Osteocyte (in vitro differentiated cells): Measurements from ENCODE around the gene CDH12. TPM values are rescaled to one million over a fixed set of nuclear protein-coding genes. Genes with fewer than 3 reads are reported as not detected.

ENCODE experiments used
- DNase-seq: peaks from one replicate; pipeline ENCODE4 v3.0.0; 2021; ENCODE audit warnings: mixed read lengths; ENCODE audit not compliant: unreplicated experiment; ENCODE audit errors: extremely low spot score
- H3K27ac Mint-ChIP-seq: one replicate; pipeline ENCODE4 v1.8.0; 2021; ENCODE audit warnings: mild to moderate bottlenecking, mixed read lengths; ENCODE audit not compliant: unreplicated experiment
- H3K27me3 Mint-ChIP-seq: one replicate; pipeline ENCODE4 v1.8.0; 2021; ENCODE audit warnings: mixed read lengths; ENCODE audit not compliant: unreplicated experiment
- H3K36me3 Mint-ChIP-seq: one replicate; pipeline ENCODE4 v1.8.0; 2021; ENCODE audit warnings: mixed read lengths; ENCODE audit not compliant: unreplicated experiment
- H3K4me1 Mint-ChIP-seq: one replicate; pipeline ENCODE4 v1.8.0; 2021; ENCODE audit warnings: mixed read lengths; ENCODE audit not compliant: unreplicated experiment
- H3K4me3 Mint-ChIP-seq: one replicate; pipeline ENCODE4 v1.8.0; 2021; ENCODE audit warnings: mild to moderate bottlenecking, moderate library complexity, mixed read lengths; ENCODE audit not compliant: unreplicated experiment
- H3K9me3 Mint-ChIP-seq: one replicate; pipeline ENCODE4 v1.8.0; 2021; ENCODE audit warnings: mixed read lengths; ENCODE audit not compliant: unreplicated experiment
- total RNA-seq: library from RNA; stranded (reverse); gene quantifications from 2 replicates; pipeline ENCODE4 v1.2.1, GENCODE V29; 2021
- TF ChIP-seq, protein P1 (sequence below): fragments of 200-600 bp; sonication (generic); IDR thresholded peaks from 2 replicates; pipeline ENCODE4 v1.5.0; 2021; ENCODE audit warnings: antibody characterized with exemption, mild to moderate bottlenecking, moderate library complexity

CDH12 gene
- total RNA-seq, 1 donor from 2014 or later: not detected

GRCh38 chr5:22708770-22709328 is 144.3 kb downstream of the CDH12 start:
- TF ChIP-seq, protein P1, sequence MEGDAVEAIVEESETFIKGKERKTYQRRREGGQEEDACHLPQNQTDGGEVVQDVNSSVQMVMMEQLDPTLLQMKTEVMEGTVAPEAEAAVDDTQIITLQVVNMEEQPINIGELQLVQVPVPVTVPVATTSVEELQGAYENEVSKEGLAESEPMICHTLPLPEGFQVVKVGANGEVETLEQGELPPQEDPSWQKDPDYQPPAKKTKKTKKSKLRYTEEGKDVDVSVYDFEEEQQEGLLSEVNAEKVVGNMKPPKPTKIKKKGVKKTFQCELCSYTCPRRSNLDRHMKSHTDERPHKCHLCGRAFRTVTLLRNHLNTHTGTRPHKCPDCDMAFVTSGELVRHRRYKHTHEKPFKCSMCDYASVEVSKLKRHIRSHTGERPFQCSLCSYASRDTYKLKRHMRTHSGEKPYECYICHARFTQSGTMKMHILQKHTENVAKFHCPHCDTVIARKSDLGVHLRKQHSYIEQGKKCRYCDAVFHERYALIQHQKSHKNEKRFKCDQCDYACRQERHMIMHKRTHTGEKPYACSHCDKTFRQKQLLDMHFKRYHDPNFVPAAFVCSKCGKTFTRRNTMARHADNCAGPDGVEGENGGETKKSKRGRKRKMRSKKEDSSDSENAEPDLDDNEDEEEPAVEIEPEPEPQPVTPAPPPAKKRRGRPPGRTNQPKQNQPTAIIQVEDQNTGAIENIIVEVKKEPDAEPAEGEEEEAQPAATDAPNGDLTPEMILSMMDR: no peak
- H3K4me1 Mint-ChIP-seq: no peaks in the 10 kb centered on the region
- no peak overlapping the region for H3K4me3 Mint-ChIP-seq
- DNase-seq: no peak
- peaks cover 22% of the 10 kb centered on the region for H3K27me3 Mint-ChIP-seq
- no peaks in the 10 kb centered on the region for H3K9me3 Mint-ChIP-seq
- H3K36me3 Mint-ChIP-seq: no peaks in the 10 kb centered on the region
- no peak overlapping the region for H3K27ac Mint-ChIP-seq

DNA sequence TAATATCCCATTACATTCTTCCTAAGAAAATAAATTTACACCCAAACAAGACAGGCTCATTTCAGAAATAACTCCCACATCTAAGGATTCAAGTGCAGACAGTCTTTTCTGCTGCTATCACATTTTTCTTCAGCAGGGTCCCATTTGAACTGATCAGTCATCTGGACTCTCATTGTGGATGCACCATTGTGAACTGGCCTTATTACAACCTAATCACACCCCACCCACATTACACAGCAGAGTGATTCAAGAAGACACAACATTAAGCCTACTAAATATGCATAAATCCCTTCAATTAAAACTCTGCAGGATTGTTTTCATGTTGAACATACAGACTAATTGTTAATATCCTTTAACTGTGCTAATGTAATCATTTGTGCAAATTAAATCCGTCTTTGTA is 146.2 kb downstream of the CDH12 start:
- no peaks in the 10 kb centered on the region for H3K36me3 Mint-ChIP-seq
- peaks cover 19% of the 10 kb centered on the region for H3K27me3 Mint-ChIP-seq
- H3K4me3 Mint-ChIP-seq: no peak overlapping the region
- TF ChIP-seq, protein P1: no peak
- no peaks in the 10 kb centered on the region for H3K4me1 Mint-ChIP-seq
- H3K27ac Mint-ChIP-seq: no peak overlapping the region
- no peaks in the 10 kb centered on the region for H3K9me3 Mint-ChIP-seq
- no peak for DNase-seq

- no peak overlapping the region for H3K4me3 Mint-ChIP-seq
Observed at GRCh38 chr5:22699319-22699718, 153.8 kb downstream of the CDH12 start.

GRCh38 chr5:22693121-22693520 is 160.0 kb downstream of the CDH12 start:
- TF ChIP-seq, protein P1: no peak
- no peak for DNase-seq
- Mint-ChIP-seq H3K27me3 (no peaks in the 10 kb centered on the region), H3K4me1 (no peaks in the 10 kb centered on the region), H3K27ac (no peak overlapping the region), H3K9me3 (no peaks in the 10 kb centered on the region), H3K36me3 (no peaks in the 10 kb centered on the region), H3K4me3 (no peak overlapping the region)

More at GRCh38 chr5:22699319-22699718, 153.8 kb downstream of the CDH12 start:
- no peaks in the 10 kb centered on the region for H3K36me3 Mint-ChIP-seq
- no peak for DNase-seq
- H3K27me3 Mint-ChIP-seq: no peaks in the 10 kb centered on the region
- no peaks in the 10 kb centered on the region for H3K4me1 Mint-ChIP-seq
- no peaks in the 10 kb centered on the region for H3K9me3 Mint-ChIP-seq
- H3K27ac Mint-ChIP-seq: no peak overlapping the region
- TF ChIP-seq, protein P1: no peak

DNA sequence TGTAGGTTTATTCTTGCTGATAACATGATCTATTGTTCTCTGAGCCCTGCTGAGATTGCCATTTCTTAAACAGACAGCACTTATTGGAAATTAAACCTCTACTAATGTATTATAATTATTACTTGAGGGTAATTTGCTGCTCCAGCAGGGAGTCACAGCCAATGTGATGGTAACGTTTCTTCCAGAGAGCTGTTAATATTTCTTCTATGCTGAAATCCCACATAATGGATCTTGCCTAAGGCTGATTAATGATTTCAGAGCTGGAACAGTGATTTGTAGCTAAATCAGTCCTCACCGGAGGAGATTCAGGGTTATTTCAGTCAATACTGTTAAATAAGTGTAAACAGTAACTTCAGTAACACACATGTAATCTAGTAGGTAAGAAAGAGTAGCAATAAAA is 170.1 kb downstream of the CDH12 start:
- H3K27ac Mint-ChIP-seq: no peak overlapping the region
- no peaks in the 10 kb centered on the region for H3K9me3 Mint-ChIP-seq
- no peak overlapping the region for H3K4me3 Mint-ChIP-seq
- H3K4me1 Mint-ChIP-seq: no peaks in the 10 kb centered on the region
- TF ChIP-seq, protein P1: no peak
- peaks cover 5% of the 10 kb centered on the region for H3K27me3 Mint-ChIP-seq
- H3K36me3 Mint-ChIP-seq: no peaks in the 10 kb centered on the region
- no peak for DNase-seq
